C4-2B (cell line): ENCODE results near the gene ATP7B.

Experiments
- CTCF ChIP-seq: fragments of 450-650 bp; conservative IDR thresholded peaks from 2 replicates; pipeline ENCODE4 v1.5.1; 2017; ENCODE audit warnings: mild to moderate bottlenecking
- ZFX ChIP-seq: fragments of 450-650 bp; IDR thresholded peaks from 2 replicates; pipeline ENCODE4 v1.6.1; 2017

- TF ChIP-seq CTCF, result no peak
- no peak for TF ChIP-seq ZFX
These were observed 42.2 kb upstream of the ATP7B start for GRCh38 chr13:52053460-52053859.
